Panc1 (cell line): ENCODE measurements around the gene DGCR2. TPM values are rescaled to one million over a fixed set of nuclear protein-coding genes. Genes with fewer than 3 reads are reported as not detected.
A peak's percentile ranks its signal among the peaks of the same experiment; 100 is the strongest.
"Not testable (repeated sequence)": the region's sequence is repeated elsewhere in the genome, so short reads cannot be mapped to it uniquely, and the experiment has no call there.

Source experiments
- ATAC-seq: fragments of 200-7000 bp; cut with Tn5 transposase; 2 replicates; pipeline ENCODE4 v1.9.1; 2020; ENCODE audit warnings: mild to moderate bottlenecking, moderate library complexity
- BruUV-seq: library from RNA; stranded (reverse); fragments of 400-500 nt; replicated peaks from 2 replicates; lab custom pipeline; 2021; lab: Mats Ljungman, UMichigan
- CTCF ChIA-PET: fragments of 300-600 bp; sonication (Branson Sonifier 250); formaldehyde crosslinking; loops from one replicate; lab custom pipeline; 2022; ENCODE audit warnings: antibody characterized with exemption; lab: Charles Lee
- POLR2A ChIA-PET: fragments of 300-600 bp; sonication (Branson Sonifier 250); formaldehyde crosslinking; loops from one replicate; lab custom pipeline; 2022; ENCODE audit warnings: antibody characterized with exemption; lab: Charles Lee
- DNase-seq: peaks from one replicate; pipeline ENCODE4 v3.0.0-alpha.2; 2010; ENCODE audit warnings: low read depth, low spot score
- H3K27ac ChIP-seq: 2 replicates; pipeline ENCODE4 v1.5.1; 2011; ENCODE audit warnings: mild to moderate bottlenecking, low read length, inconsistent platforms
- H3K27me3 ChIP-seq: fragments of 200-500 bp; sonication (Bioruptor generic); 2 replicates; pipeline ENCODE4 v1.6.0; 2014; ENCODE audit warnings: low read length, inconsistent platforms; ENCODE audit not compliant: control insufficient read depth, insufficient read depth
- H3K36me3 ChIP-seq: fragments of 200-500 bp; sonication (Bioruptor generic); 2 replicates; pipeline ENCODE4 v1.5.1; 2014; ENCODE audit warnings: inconsistent platforms, mild to moderate bottlenecking, low read length, moderate library complexity; ENCODE audit not compliant: control insufficient read depth, insufficient read depth
- H3K4me1 ChIP-seq: 2 replicates; pipeline ENCODE4 v1.5.1; 2011; ENCODE audit warnings: inconsistent platforms, mild to moderate bottlenecking, low read length, moderate library complexity; ENCODE audit not compliant: control insufficient read depth, insufficient read depth
- H3K4me3 ChIP-seq, 2 experiments: 2 replicates each; pipeline ENCODE4 v1.5.1; 2011 to 2012; ENCODE audit warnings: low read depth in 2 of 2, low read length in 2 of 2, mild to moderate bottlenecking in 2 of 2, inconsistent platforms in 1 of 2, moderate library complexity in 1 of 2
- H3K9me3 ChIP-seq: fragments of 200-500 bp; sonication (Bioruptor generic); 2 replicates; pipeline ENCODE4 v1.5.1; 2014; ENCODE audit warnings: low read depth, mild to moderate bottlenecking, inconsistent platforms, low read length, moderate library complexity; ENCODE audit not compliant: control insufficient read depth, insufficient read depth
- POLR2AphosphoS5 ChIP-seq: IDR thresholded peaks from 2 replicates; pipeline ENCODE4 v1.6.1; 2012; ENCODE audit warnings: mild to moderate bottlenecking, low read depth, low read length, moderate library complexity
- REST ChIP-seq, 2 experiments: IDR thresholded peaks; 2 replicates each; pipeline ENCODE4 v1.6.1; 2011 to 2012; ENCODE audit warnings: low read depth in 2 of 2, control low read depth in 1 of 2, low read length in 1 of 2, mild to moderate bottlenecking in 1 of 2, moderate library complexity in 1 of 2; ENCODE audit not compliant: insufficient read depth in 1 of 2
- SIN3A ChIP-seq: IDR thresholded peaks from 2 replicates; pipeline ENCODE4 v1.6.1; 2012; ENCODE audit warnings: low read depth, mild to moderate bottlenecking, low read length, moderate library complexity, borderline replicate concordance; ENCODE audit not compliant: insufficient read depth
- TCF7L2 ChIP-seq: IDR thresholded peaks from 2 replicates; pipeline ENCODE4 v1.6.1; 2011; ENCODE audit warnings: mild to moderate bottlenecking, low read depth, low read length, inconsistent platforms
- in situ Hi-C: cut with HindIII; loops from 2 replicates; pipeline ENCODE4 v1.10.0; 2016; ENCODE audit warnings: low sequenced_read_pairs, low pct_unique_long_range_greater_than_20kb
- intact Hi-C: fragments of 100-400 bp; cut with micrococcal nuclease; formaldehyde crosslinking; loops from one replicate; pipeline ENCODE4 v1.10.0; 2022; ENCODE audit not compliant: unreplicated experiment
- total RNA-seq: library from RNA; stranded (reverse); gene quantifications from one replicate; pipeline ENCODE4 v1.2.1, GENCODE V29; 2021; ENCODE audit not compliant: unreplicated experiment
- TF ChIP-seq, protein P1 (sequence below): fragments of 450-650 bp; IDR thresholded peaks from 2 replicates; pipeline ENCODE4 v1.5.1; 2017; ENCODE audit warnings: mild to moderate bottlenecking

The DGCR2 gene
- total RNA-seq, 1 experiment from 2014 or later: 35.1 TPM

- no peak for ATAC-seq
- CTCF ChIA-PET: interaction anchor here (0.7 kb wide), 1 partner anchor 117 kb away, joined by 3 read pairs; no protein-coding TSS in a partner anchor
- POLR2A ChIA-PET: no interaction called here
Observed at GRCh38 chr22:18988958-18989357, 133.3 kb downstream of the DGCR2 start.

DNA sequence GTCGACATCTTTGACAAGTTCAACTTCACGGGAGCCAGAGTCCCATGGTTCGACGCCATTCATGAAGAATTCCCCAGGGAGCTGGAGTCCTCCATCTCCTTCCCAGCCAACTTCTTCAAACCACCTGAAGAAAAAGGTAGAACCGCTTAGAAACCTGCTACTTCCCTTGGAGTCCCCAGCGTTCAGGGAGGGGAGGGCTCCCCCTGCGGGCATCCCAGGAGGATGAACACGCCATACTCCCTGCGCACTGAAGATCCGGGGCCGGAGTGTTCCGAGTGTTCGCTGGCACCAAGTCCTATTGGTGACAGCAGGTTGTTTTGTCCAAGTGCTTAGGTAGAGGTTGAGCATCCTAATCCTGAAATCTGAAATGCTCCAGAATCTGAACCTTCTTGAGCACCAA lies 134.4 kb downstream of the DGCR2 start:
- H3K9me3 ChIP-seq: no peaks in the 10 kb centered on the region
- no peaks in the 10 kb centered on the region for H3K36me3 ChIP-seq
- H3K4me3 ChIP-seq: no peak overlapping the region
- H3K27me3 ChIP-seq: no peaks in the 10 kb centered on the region
- intact Hi-C loops: no loop called here
- no peaks in the 10 kb centered on the region for H3K4me1 ChIP-seq
- DNase-seq (no peak), ATAC-seq (peak; percentile 84)
- CTCF ChIA-PET: no interaction called here
- POLR2A ChIA-PET: no interaction called here
- in situ Hi-C loops: no loop called here
- BruUV-seq: no TSS peak
- H3K27ac ChIP-seq: no peak overlapping the region
- TF ChIP-seq, protein P1, sequence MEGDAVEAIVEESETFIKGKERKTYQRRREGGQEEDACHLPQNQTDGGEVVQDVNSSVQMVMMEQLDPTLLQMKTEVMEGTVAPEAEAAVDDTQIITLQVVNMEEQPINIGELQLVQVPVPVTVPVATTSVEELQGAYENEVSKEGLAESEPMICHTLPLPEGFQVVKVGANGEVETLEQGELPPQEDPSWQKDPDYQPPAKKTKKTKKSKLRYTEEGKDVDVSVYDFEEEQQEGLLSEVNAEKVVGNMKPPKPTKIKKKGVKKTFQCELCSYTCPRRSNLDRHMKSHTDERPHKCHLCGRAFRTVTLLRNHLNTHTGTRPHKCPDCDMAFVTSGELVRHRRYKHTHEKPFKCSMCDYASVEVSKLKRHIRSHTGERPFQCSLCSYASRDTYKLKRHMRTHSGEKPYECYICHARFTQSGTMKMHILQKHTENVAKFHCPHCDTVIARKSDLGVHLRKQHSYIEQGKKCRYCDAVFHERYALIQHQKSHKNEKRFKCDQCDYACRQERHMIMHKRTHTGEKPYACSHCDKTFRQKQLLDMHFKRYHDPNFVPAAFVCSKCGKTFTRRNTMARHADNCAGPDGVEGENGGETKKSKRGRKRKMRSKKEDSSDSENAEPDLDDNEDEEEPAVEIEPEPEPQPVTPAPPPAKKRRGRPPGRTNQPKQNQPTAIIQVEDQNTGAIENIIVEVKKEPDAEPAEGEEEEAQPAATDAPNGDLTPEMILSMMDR: no peak
- TF ChIP-seq POLR2AphosphoS5 (no peak), SIN3A (no peak), REST (IDR thresholded peaks at IDR 0.05; ENCODE audit: insufficient read depth in 1 of 2, low read depth in 2 of 2, low read length in 1 of 2) (no peak), TCF7L2 (no peak)

More at GRCh38 chr22:18988958-18989357, 133.3 kb downstream of the DGCR2 start:
- BruUV-seq: no TSS peak
- H3K27ac ChIP-seq: no peak overlapping the region
- no peak for DNase-seq
- H3K4me3 ChIP-seq: no peak overlapping the region
- intact Hi-C loops: no loop called here
- H3K27me3 ChIP-seq: no peaks in the 10 kb centered on the region
- TF ChIP-seq, protein P1: no peak
- no peak for TF ChIP-seq POLR2AphosphoS5
- no peak for TF ChIP-seq SIN3A
- TF ChIP-seq TCF7L2: no peak
- TF ChIP-seq REST (IDR thresholded peaks at IDR 0.05; ENCODE audit: insufficient read depth in 1 of 2, low read depth in 2 of 2, low read length in 1 of 2): no peak
- H3K9me3 ChIP-seq: no peaks in the 10 kb centered on the region
- no peaks in the 10 kb centered on the region for H3K36me3 ChIP-seq
- in situ Hi-C loops: no loop called here
- no peaks in the 10 kb centered on the region for H3K4me1 ChIP-seq

- BruUV-seq, CTCF ChIA-PET, H3K27ac ChIP-seq, in situ Hi-C loops, H3K4me1 ChIP-seq, intact Hi-C loops, DNase-seq, POLR2A ChIA-PET, H3K4me3 ChIP-seq, H3K36me3 ChIP-seq, H3K27me3 ChIP-seq, H3K9me3 ChIP-seq, ATAC-seq: not testable (repeated sequence)
Observed at GRCh38 chr22:18987114-18987513, 135.1 kb downstream of the DGCR2 start.
